Kidney glomerular epithelial cell (primary cell): ENCODE data around the gene SLC1A3.

Experiments
- DNase-seq: peaks from one replicate; lab custom pipeline; 2025; lab: John Stamatoyannopoulos, UW

The SLC1A3 gene

DNA sequence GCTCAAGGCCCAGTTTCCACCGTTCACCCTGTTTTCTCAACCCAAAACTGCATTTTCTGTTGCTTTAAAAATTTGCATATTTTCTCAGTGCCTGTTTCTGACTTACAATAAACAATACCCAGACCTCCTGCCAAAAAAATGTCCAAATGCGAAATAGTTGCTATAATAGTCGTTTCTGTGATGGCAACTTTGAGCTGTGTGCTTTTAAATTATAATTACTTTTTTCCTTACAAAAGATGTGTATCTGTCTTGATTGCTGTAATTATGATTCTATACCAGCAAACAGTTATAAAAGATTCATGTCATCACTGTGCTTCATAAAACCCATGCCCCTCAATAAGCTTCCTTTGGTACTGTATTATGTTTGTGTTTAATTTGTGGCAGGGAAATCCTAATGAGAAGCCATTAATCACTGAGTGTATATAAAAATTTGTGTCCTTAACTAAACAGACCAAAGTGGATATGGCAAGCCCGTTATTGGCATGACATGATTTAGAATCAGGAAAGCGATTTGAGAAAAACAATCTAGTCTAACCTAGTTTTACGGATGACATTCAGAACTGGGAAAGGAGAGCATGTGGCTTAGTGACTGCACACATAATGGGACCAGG is 5.4 kb upstream of the SLC1A3 start:
- DNase-seq: no peak

DNA sequence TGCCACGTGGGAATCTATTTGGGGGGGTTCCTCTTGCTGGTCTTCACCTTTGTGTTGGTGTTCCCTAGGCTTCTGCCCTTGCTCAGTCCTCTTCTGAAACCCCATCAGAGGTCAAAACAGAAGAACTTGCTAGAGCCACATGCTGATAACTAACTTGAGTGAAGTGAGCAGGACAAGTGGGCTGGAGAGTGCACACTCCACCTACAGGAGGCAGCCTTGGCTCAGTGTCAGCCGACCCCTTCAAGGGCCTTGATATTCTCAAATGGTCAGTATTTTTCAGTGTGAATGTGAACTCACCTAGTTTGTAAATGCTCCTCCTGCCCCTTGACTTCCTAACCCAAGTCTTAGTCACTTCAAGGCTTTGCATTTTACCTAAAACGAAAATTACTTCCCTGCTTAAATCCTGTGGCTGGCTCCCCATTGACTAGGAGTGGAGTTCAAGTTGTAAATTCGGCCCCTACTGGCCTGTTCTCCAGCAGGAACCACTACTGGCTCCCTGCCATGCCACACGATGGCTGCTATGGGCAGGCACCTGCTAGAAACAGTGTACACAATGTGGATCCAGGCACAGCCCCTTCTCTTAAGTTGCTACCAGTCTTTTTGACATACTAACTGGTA is 3.6 kb upstream of the SLC1A3 start:
- no peak for DNase-seq

DNA sequence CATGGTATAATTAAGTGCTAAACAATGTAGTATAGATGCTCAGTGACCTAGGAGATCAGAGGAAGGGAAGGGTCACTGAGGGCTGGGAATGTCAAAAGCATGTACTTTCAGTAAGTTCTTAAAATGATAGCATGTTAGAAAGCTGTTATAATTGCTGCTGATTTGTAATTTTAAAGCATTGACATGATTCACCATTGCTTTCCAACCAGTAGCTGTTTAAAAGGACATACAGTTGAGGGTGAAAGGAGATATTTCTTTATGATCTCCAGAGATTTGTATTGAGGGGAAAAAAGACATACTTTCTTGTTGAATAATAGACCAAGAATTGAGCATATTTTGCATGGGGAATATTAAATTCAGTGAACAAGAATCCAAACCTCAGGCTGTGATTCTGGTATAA is 1.2 kb upstream of the SLC1A3 start:
- no peak for DNase-seq

DNA sequence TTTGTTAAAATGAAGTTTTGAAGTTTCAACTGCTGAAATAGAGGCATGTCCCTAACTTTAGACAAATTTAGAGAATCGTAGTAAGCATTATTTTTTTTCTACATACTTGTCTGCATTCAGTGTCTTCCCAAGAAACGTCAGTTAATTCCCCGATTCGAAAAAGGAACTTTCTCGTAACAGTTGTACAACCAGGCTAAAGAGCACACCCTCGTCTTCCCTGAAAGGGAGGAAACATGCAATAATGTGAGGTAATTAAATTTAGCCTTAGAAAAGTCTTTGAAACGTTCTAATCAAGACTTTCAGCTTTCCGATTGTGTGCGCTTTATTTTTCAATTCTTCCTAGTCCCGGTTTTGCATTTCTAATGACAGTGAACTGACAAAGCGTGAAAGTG is 374 bp upstream of the SLC1A3 start:
- DNase-seq: no peak

DNA sequence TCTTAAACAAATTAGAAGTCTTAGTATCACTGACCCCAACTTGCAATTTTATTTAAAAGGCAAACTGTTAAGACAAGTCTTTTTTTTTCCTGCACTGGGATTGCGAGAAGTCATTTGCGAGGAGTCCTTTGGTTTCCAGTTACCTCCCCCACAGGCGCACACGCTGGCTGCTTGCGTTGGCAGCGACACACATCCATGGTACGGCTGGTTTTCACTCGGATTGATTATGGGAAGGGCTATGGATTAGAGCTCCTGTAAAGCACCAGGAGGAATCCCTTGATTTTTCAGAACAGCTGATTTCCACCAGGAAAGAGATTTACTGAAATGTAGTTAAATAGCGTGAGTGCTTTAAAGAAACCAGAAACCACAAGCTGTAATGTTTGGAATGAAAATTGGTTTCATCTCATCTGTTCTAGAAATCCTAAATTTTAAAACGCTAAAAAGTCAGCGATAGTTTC is 737 bp downstream of the SLC1A3 start:
- DNase-seq: no peak

DNA sequence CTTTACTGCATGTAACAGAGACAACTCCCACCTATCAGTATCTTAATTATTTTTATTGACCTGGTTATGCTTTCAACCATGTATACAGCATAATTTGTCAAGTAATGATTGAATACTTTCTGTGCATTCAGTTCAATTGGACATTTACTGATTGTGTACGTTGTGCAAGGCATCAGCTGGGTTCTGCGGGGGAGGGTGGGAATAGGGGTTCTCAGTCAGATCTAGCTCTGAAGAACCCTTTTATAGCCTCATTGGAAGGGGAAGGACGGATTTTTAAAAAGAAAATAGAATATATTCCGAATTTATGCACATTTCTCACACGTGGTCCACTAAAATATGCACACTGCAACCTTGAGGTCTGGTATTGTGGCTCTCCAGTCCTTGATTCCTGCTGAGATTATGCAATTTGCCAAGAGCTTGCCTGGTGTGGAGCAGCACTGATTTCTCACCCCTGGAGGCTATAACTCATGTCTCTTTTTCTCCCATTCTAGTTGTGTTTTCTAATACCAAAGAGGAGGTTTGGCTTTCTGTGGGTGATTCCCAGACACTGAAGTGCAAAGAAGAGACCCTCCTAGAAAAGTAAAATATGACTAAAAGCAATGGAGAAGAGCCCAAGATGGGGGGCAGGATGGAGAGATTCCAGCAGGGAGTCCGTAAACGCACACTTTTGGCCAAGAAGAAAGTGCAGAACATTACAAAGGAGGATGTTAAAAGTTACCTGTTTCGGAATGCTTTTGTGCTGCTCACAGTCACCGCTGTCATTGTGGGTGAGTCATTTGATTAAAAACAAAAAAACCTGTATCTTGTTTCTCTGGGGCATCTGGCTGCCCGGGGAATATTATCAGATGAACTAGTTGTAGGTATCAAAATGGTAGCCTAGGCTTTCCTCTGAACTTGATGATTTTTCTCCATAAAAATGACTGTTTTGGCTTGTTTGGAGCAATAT is 1.7 kb downstream of the SLC1A3 start:
- DNase-seq: no peak

DNA sequence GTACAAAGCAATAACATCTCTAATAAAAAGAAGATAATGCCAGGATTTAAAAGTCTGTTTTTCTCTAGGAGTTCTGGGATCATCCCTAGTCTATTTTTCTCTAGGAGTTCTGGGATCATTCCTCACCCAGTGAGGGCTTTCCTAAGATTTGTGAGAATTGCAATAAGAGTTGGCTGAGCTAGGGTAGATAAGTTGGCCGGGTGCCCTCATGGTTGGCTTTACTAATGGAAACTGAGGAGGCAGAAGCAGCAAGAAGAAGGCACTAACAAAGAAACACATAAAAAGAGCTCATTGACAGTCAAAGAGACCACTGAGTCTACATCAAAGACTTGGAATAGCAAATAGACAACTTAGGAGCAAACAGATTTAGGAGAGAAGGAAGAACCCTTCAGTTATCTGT is 4.2 kb downstream of the SLC1A3 start:
- no peak for DNase-seq

DNA sequence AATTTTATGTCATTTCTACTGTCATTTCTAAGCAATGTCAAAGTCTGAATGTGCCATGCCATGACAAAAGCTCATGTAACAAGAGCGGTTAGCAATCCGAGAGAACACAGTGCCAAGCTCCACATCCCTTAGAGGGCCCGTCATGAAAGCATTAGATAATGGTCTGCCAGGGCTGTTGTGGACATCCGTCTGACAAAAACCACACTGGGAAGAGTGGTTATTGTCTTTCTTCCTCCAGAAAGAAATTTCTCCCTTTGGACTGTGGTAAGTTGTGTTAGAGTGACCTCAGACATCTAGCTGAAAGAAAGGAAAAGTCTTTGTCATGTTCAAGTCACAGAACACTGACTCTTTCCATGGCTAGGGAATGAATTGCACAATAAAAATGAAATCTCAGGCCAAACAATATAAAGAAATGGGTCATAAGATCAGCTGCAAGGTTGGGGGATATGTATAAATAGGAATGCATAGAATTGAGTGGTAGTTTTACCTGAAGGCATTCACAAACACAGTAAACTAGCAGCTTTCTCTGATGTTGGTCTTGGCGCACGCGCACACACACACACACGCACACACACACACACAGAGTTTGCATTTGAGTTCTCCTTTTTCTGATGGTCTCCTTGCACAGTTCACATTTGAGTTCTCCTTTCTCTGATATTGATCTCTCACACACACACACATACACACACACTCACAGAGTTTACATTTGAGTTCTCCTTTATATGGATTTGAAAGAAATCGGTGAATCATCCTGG is 5.3 kb downstream of the SLC1A3 start:
- DNase-seq: no peak

DNA sequence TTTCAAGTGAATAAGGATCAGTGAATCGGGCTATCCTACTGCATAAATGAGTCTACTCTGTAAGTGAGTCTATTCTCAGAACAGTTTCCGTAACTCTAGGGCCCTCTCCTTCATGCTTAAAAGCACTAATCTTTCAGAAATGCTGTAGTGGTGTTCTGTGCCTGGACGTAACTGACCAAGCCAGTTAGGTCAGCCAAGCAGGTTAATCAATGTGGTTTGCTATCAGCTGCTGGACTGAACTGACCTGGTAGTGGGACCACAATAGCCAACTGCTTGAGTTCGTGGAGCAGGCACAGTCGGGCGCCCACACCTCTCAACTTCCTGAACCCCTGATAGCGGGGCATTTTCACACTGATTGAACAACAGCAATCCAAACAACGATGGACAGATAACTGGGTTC is 6.8 kb downstream of the SLC1A3 start:
- no peak for DNase-seq

DNA sequence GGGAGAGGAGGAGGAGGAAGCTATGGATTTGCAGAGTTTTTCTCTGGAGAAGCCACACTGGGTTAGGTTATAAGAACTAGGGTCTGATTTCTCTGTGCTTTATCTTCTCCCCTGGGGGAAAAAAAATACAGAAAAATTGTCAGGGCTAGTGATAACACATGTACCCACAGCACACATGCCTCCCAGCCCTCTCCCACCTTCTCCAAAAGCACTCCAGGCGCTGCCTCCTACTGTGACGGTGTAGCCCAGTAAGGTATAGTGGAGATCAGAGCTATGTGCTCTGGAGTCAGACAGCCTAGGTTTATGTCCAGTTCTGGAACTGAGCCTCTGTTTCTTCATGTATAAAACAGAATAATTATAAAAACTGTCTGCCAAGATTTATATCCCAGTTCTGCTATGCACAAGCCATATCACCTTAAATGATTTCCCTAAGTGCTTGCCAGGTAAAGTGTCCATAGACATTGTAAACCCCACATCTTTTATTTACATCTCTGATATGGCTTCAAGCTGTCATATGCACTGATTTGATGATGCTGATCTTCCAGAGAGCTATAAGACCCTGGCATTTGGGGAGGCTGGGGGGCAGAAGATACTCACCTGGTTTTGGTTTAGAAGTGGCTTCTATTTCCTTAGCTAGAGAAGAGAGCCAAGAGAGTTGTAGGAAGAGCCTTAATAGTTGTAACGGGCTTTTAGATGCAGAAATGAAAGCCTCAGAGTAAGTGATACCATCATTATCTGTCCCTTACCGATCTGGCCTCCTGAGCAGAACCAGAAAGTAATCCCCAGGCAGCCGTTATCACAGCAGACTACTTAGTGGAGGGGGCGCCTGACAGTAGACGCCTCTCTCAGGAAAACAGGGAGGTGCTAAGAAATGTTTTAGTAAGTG is 7.6 kb downstream of the SLC1A3 start:
- no peak for DNase-seq

DNA sequence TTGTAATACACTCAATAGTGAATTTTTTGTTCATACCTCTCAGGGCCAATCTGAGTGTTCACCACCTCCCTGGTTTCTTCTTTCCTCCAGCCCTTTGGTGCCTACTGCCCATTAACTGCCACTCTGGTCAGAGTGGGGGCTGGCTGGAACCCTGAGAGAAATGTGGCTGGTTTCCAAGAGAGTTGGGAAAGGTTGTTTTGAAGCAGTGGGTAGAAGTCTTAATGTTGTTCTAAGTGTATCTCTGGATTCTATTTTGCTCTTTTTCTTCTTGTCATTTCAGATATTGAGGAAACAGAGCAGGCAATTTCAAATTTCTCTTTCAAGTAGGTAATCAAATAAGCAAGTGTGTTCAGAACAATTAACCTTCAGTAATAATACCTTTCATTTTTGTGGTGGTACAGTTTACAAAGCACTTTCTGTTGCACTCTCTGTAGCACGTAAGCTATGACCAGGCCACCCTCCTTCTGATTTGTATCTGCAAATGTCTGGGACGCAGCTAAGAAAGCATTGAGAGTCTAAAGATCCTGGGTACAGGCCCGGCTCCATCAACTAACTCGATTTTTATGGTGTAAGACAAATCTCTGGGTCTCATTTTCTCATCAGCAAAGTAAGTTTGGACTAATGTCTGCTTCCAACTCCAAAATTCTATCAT is 8.4 kb downstream of the SLC1A3 start:
- DNase-seq: no peak

DNA sequence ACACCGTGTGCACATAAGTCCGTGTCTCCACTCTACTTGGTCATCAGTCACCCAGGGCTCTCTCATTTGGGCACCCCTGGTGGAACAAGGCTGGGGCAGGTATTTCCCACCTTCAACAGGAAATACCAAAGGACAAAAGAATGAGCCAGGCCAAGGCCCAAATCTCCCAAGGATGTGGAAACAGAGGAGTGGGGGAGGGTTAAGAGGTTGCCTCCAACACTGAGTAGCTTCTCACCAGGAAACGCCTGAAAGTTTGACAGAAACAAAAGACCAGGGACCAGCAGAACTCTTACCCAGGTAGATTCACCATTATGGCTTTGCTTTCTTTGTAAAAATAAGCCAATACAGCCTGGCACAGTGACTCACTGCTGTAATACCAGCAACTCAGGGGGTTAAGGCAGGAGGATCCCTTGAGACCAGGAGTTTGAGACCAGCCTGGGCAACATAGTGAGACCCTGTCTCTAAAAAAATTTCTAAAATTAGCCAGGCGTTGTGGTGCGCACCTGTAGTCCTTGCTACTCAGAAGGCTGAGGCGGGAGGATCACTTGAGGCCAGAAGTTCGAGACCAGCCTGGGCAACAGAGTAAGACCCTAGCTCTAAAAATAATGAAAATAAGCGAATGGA is 12.7 kb downstream of the SLC1A3 start:
- no peak for DNase-seq

DNA sequence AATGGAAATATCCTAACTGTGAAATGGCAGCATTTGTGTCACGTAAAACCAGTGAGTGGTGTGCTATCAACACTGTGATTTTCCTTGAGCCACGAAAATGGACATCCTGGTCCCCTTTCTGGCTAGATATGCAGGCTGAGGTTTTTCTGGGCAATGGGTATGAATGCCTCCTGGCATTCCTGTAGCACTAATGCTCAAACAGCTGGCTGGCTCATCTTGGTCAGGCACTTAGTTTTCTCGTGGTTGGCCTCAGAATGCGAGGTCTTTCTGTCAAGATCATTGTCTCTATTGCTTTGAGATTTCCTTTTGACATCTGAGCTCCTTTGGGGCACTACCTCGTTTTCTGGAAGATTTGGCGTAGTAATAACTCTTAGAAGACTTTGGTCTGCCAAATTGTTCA is 15.6 kb downstream of the SLC1A3 start:
- DNase-seq: no peak

DNA sequence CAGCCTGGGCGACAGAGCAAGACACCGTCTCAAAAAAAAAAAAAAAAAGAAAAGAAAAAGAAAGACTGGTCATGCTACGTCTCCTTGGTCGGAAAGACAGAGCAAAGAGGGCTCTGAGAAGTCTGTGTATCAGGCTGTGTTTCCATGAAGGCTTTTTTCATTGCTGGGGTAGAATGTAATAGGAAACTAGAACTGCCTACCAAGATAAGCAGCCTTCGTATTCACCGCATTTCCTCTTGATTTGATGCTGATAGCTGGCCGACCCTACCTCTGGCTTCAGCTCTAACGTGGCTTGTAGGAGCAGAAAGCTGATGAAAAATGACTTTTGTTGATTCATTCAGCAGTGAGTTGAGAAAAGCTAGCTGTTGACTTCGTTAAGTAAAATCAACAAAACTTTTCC is 17.4 kb downstream of the SLC1A3 start:
- no peak for DNase-seq

DNA sequence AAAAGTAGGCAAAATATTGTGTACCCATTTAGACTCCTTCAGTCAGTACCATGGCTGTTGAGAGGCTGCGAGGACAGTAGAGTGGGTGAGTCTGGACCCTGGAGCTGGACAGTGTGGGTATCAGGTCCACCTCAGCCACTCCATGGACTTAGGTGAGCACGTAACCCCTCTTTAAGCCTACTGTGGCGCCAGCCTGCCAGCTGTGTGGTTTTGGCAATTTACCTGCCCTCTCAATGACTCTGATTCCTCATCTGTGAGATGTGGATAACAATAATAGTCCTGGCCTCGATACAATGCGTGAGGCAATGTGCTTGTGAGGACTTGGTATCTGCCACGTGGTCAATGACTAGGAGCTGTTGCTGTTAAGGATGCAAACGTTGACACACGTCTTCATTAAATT is 17.9 kb downstream of the SLC1A3 start:
- no peak for DNase-seq

DNA sequence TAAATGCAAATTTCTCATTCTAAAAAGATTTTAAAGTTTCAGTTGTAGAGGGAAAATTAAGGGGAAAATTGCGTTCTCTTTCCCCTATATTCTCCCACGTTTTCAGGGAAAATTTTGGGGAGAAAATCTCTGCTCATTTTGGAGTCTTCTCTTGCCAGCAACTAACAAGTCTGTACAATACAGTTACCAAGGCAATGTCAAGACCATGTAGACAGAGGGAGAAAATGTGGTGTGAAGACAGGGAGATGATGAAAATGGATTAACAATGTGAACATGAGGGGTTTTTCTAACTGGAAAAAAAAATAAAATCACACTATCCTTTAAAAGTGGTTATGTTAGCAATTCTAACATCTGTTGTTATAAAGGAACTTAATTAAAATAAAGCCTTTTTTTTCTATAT is 22.3 kb downstream of the SLC1A3 start:
- DNase-seq: no peak

DNA sequence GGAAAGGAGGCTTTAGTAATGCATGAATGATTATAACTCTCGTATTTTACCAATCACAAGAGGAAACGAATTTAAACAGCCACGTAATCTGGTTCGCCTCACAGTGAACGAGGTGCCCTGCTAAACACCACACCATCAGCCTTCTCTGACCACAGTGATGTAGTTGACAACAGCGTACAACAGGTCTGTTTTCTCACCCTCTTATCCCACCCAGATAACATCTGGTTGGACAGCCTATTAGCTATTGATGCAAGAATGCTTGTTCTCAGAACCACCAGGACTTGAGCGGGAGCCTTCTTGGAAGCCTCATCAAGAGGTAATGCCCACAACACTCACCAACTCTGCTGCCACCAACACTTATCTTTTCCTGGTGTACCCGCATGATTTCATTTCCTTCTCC is 23.3 kb downstream of the SLC1A3 start:
- no peak for DNase-seq

DNA sequence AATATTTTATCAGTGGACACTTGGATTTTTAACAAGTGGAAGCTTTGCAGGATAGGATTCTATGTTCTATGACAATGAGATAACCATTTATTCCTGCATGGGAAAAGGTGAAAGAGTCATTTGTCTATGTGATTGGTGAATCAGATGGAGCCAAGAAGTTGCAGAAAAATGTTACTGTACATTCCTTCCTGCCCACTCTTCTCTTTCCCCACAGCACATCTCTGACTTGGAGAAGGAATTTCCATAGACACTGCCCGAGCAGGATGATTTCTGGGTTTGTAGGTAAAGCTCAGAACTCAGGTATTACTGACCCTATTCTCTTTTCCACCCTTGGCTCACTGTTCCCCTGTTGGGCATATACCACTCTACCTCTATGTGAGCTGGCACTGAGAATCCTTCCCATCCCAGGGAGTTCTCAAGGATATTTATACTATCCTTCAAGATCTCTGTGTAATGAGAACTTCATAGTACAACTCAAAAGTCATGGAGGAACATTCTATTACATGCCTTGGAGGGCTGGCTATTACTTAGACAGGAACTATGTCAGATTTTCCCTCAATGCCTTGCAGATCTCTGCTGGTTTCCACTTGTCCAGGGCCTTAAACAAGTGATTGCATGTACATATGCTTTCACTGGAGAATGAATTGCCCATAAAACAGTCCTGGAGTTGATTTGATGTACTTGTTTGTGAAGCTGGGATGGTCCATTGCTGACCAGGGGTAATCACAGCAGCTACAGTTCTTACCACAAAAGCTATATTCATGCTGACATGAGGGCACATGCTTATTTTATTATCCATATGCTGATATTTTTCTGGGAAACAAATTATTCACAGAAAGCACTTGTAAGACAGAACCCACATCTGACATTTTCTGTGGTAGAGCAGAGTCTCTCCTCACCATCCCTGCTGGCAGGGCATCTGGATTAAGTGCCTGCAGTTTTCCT is 24.1 kb downstream of the SLC1A3 start:
- DNase-seq: no peak

DNA sequence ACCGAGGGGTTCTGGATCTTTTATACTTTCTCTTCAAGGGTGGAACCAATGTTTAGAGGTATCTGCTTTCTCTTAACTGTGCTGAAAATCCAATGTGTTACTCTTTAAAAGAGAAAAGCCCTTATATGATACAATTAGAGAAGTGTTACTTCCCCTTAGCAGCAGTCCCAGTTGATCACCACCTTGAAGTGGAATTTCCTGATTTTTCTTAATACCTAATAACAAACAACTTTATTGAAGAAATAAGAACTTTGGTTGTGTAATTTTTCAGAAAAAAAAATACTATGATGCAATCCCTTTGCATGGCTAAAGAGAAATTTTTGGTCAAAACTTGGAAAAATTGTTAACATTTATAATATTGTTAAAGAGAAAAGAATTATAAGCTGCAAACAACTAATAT is 24.7 kb downstream of the SLC1A3 start:
- no peak for DNase-seq
